Glutamatergic neuron (in vitro differentiated cells): ENCODE results near the gene PTMA. TPM values are rescaled to one million over a fixed set of nuclear protein-coding genes. Genes with fewer than 3 reads are reported as not detected.

Experiments
- DNase-seq: peaks from one replicate; pipeline ENCODE4 v3.0.0; 2022
- H3K27ac Mint-ChIP-seq: one replicate; pipeline ENCODE4 v1.8.0; 2020; ENCODE audit warnings: mild to moderate bottlenecking, mixed read lengths, inconsistent platforms; ENCODE audit not compliant: unreplicated experiment
- H3K27me3 Mint-ChIP-seq: one replicate; pipeline ENCODE4 v1.8.0; 2020; ENCODE audit warnings: mild to moderate bottlenecking, moderate library complexity, mixed read lengths, inconsistent platforms; ENCODE audit not compliant: unreplicated experiment
- H3K36me3 Mint-ChIP-seq: one replicate; pipeline ENCODE4 v1.8.0; 2020; ENCODE audit warnings: mild to moderate bottlenecking, mixed read lengths, inconsistent platforms; ENCODE audit not compliant: unreplicated experiment
- H3K4me1 Mint-ChIP-seq: one replicate; pipeline ENCODE4 v1.8.0; 2020; ENCODE audit warnings: mild to moderate bottlenecking, low read depth, mixed read lengths, inconsistent platforms; ENCODE audit not compliant: unreplicated experiment
- H3K4me3 Mint-ChIP-seq: one replicate; pipeline ENCODE4 v1.8.0; 2020; ENCODE audit warnings: mild to moderate bottlenecking, mixed read lengths, inconsistent platforms; ENCODE audit not compliant: unreplicated experiment
- H3K9me3 Mint-ChIP-seq: one replicate; pipeline ENCODE4 v1.8.0; 2020; ENCODE audit warnings: mild to moderate bottlenecking, moderate library complexity, mixed read lengths, inconsistent platforms; ENCODE audit not compliant: unreplicated experiment
- CTCF ChIP-seq: fragments of 200-600 bp; sonication (generic); IDR thresholded peaks from one replicate; pipeline ENCODE4 v1.5.0; 2021; ENCODE audit not compliant: partially characterized antibody, unreplicated experiment
- total RNA-seq: library from RNA; stranded (reverse); fragmentation: NEBNext Ultra II Directional; extraction: Animal tissue kit (Norgen Biotek cat#: 25700); gene quantifications from one replicate; pipeline ENCODE4 v1.2.1, GENCODE V29; 2021; ENCODE audit not compliant: unreplicated experiment

Gene PTMA
- total RNA-seq, 1 donor from 2014 or later = 948 TPM

- H3K27me3 Mint-ChIP-seq = peaks cover 5% of the 10 kb centered on the region
- H3K9me3 Mint-ChIP-seq = peaks cover 9% of the 10 kb centered on the region
- H3K4me3 Mint-ChIP-seq = peak overlapping the region; percentile 74
- TF ChIP-seq CTCF = no peak
- H3K27ac Mint-ChIP-seq = peak overlapping the region; percentile 56
- no peak for DNase-seq
- H3K36me3 Mint-ChIP-seq = peaks cover 5% of the 10 kb centered on the region
- H3K4me1 Mint-ChIP-seq = peaks cover 28% of the 10 kb centered on the region
Measured at GRCh38 chr2:231662811-231663457, 45.4 kb upstream of the PTMA start.

- Mint-ChIP-seq H3K4me1 (peaks cover 29% of the 10 kb centered on the region), H3K4me3 (peak overlapping the region; percentile 74), H3K27me3 (peaks cover 5% of the 10 kb centered on the region), H3K36me3 (peaks cover 5% of the 10 kb centered on the region), H3K27ac (peak overlapping the region; percentile 56), H3K9me3 (peaks cover 9% of the 10 kb centered on the region)
- DNase-seq = no peak
- no peak for TF ChIP-seq CTCF
Measured at GRCh38 chr2:231663458-231664212, 44.7 kb upstream of the PTMA start.

GRCh38 chr2:231664727-231665126, 43.6 kb upstream of the PTMA start:
- peaks cover 10% of the 10 kb centered on the region for H3K27me3 Mint-ChIP-seq
- TF ChIP-seq CTCF = no peak

GRCh38 chr2:231665245-231666170, 42.8 kb upstream of the PTMA start:
- Mint-ChIP-seq H3K27me3 (peaks cover 11% of the 10 kb centered on the region), H3K4me3 (peak overlapping the region; percentile 52), H3K4me1 (peaks cover 32% of the 10 kb centered on the region), H3K9me3 (peaks cover 7% of the 10 kb centered on the region), H3K36me3 (peaks cover 5% of the 10 kb centered on the region), H3K27ac (peak overlapping the region; percentile 96)
- no peak for TF ChIP-seq CTCF
- DNase-seq = no peak

More at GRCh38 chr2:231664727-231665126, 43.6 kb upstream of the PTMA start:
- Mint-ChIP-seq H3K9me3 (peaks cover 7% of the 10 kb centered on the region), H3K36me3 (peaks cover 5% of the 10 kb centered on the region), H3K4me3 (no peak overlapping the region), H3K4me1 (peaks cover 32% of the 10 kb centered on the region), H3K27ac (no peak overlapping the region)
- no peak for DNase-seq
